ENCODE measurements around the gene ADK.
"Not testable (repeated sequence)": the region's sequence is repeated elsewhere in the genome, so short reads cannot be mapped to it uniquely, and the experiment has no call there.

DNA sequence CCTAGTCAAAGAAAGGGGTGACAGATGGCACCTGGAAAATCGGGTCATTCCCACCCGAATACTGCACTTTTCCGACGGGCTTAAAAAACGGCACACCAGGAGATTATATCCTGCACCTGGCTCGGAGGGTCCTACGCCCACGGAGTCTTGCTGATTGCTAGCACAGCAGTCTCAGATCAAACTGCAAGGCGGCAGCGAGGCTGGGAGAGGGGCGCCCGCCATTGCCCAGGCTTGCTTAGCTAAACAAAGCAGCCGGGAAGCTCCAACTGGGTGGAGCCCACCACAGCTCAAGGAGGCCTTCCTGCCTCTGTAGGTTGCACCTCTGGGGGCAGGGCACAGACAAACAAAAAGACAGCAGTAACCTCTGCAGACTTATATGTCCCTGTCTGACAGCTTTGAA lies 66.1 kb downstream of the ADK start:
- TF ChIP-seq, protein P1, sequence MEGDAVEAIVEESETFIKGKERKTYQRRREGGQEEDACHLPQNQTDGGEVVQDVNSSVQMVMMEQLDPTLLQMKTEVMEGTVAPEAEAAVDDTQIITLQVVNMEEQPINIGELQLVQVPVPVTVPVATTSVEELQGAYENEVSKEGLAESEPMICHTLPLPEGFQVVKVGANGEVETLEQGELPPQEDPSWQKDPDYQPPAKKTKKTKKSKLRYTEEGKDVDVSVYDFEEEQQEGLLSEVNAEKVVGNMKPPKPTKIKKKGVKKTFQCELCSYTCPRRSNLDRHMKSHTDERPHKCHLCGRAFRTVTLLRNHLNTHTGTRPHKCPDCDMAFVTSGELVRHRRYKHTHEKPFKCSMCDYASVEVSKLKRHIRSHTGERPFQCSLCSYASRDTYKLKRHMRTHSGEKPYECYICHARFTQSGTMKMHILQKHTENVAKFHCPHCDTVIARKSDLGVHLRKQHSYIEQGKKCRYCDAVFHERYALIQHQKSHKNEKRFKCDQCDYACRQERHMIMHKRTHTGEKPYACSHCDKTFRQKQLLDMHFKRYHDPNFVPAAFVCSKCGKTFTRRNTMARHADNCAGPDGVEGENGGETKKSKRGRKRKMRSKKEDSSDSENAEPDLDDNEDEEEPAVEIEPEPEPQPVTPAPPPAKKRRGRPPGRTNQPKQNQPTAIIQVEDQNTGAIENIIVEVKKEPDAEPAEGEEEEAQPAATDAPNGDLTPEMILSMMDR (conservative IDR thresholded peaks at IDR 0.05; ENCODE audit: low read length), result not testable (repeated sequence)
- not testable (repeated sequence) for TF ChIP-seq EZH2phosphoT487 (IDR thresholded peaks at IDR 0.05; ENCODE audit: borderline replicate concordance)

All from Loucy (cell line).